GM21423 (cell line): ENCODE measurements around the gene PCDHB12.
"Not testable (repeated sequence)": the region's sequence is repeated elsewhere in the genome, so short reads cannot be mapped to it uniquely, and the experiment has no call there.

Experiments used
- ATAC-seq: cut with Tn5 transposase; IDR thresholded peaks from one replicate; pipeline ENCODE4 v1.9.1; 2021; ENCODE audit warnings: mild to moderate bottlenecking, moderate library complexity; ENCODE audit not compliant: unreplicated experiment

The PCDHB12 gene

DNA sequence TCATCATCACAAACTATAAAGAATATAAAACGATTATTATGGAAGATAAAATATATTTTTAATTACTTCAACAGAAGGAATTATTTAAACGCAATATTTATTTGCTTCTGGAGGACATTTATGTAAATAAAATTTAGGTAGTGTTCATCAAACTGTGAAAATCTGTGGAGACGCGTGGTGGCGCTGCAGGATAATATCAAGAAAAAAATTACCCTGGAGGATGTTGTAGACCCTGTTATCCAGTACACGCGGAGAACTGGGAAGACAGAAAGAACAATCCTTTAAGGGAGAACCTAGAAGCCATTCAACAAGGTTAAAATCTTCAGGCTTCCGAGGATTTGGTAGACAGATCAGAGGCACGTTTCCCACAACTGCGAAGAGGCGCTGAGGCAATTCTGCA is at the start of gene PCDHB12:
PCDHB12 (plus strand) TSS at position 242 of the 400 bp plus-strand sequence. CDS start 189 bp downstream, outside the sequence.
- no peak for ATAC-seq

DNA sequence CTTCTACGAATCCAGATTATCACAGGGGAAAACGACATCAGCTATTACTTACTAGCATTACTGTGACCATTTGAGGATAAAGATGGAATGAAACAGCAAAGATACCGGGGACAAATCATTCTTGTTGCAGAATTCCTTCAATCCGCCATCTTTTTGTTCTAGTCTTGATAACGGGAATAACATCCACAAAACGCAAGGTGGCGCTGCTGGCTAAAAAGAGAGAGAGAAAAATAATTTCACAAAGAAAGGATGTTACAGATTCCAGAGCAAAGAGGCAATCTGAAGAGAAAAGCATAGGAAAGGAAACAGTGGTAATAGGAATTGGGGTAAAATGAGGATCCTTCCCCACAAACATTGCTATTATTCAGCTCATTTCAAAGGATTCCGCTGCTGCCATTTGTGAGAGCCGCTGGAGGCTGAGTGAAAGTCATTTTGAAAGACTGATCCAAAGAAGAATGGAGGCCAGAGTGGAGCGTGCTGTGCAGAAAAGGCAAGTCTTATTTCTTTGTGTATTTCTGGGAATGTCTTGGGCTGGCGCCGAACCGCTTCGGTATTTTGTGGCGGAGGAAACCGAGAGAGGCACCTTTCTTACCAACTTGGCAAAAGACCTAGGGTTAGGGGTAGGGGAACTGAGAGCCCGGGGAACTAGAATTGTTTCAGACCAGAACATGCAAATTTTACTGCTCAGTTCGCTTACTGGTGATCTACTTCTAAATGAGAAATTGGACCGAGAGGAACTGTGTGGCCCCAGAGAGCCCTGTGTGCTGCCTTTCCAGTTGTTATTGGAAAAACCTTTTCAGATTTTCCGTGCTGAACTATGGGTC is 35.9 kb upstream of the PCDHB12 start, which contains the start of gene PCDHB7:
PCDHB7 (plus strand) TSS at position 264 of the 824 bp plus-strand sequence; CDS start at position 456, 192 bp downstream.
- no peak for ATAC-seq

DNA sequence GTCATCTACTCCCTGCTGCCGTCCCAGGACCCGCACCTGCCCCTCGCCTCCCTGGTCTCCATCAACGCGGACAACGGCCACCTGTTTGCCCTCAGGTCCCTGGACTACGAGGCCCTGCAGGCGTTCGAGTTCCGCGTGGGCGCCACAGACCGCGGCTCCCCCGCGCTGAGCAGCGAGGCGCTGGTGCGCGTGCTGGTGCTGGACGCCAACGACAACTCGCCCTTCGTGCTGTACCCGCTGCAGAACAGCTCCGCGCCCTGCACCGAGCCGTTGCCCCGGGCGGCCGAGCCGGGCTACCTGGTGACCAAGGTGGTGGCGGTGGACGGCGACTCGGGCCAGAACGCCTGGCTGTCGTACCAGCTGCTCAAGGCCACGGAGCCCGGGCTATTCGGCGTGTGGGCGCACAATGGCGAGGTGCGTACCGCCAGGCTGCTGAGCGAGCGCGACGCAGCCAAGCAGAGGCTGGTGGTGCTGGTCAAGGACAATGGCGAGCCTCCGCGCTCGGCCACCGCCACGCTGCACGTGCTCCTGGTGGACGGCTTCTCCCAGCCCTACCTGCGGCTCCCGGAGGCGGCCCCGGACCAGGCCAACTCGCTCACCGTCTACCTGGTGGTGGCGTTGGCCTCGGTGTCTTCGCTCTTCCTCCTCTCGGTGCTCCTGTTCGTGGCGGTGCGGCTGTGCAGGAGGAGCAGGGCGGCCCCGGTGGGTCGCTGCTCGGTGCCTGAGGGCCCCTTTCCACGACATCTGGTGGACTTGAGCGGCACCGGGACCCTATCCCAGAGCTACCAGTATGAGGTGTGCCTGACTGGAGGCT is 34.0 kb upstream of the PCDHB12 start:
- not testable (repeated sequence) for ATAC-seq

DNA sequence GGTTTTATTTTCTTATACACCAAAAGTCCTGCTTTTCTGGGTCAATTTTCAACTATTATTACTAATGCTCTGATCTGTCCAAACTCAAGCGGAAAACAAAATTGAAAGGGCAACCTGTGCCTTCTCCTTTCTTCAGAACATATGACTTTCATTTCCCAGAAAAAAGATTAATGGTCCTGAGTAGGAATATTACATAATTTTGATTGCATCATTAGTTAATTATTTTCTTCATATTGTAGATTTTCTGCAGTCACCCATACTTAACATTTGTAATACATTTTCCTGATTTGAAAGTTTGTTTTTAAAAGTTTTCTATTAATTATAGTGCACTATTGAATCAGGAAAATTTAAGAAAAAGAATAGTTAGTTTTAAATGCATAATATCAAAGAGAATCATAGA is 32.6 kb upstream of the PCDHB12 start:
- ATAC-seq = no peak

DNA sequence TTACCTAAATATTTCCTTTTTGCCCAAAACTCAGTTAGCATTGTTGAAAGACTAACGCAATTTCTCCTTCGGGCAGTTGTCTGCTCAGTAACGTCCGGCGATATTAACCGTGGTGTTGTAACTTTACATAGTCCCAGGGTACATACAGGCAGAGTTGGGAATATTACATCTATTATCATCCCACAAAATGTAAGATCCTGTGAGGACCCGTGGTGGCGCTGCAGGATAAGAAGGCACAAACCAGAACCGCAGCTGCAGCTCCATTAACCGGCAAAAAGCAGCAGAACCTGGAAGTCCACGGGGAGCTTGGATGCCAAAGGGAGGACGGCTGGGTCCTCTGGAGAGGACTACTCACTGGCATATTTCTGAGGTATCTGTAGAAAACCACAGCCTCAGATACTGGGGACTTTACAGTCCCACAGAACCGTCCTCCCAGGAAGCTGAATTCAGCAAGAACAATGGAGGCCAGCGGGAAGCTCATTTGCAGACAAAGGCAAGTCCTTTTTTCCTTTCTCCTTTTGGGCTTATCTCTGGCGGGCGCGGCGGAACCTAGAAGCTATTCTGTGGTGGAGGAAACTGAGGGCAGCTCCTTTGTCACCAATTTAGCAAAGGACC is 30.8 kb upstream of the PCDHB12 start, which contains the start of gene PCDHB8:
PCDHB8 (plus strand) TSS at position 214 of the 615 bp plus-strand sequence; CDS start at position 459, 245 bp downstream.
- not testable (repeated sequence) for ATAC-seq

DNA sequence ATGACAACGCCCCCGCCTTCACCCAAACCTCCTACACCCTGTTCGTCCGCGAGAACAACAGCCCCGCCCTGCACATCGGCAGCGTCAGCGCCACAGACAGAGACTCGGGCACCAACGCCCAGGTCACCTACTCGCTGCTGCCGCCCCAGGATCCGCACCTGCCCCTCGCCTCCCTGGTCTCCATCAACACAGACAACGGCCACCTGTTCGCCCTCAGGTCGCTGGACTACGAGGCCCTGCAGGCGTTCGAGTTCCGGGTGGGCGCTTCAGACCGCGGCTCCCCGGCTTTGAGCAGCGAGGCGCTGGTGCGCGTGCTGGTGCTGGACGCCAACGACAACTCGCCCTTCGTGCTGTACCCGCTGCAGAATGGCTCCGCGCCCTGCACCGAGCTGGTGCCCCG is 29.1 kb upstream of the PCDHB12 start:
- not testable (repeated sequence) for ATAC-seq

DNA sequence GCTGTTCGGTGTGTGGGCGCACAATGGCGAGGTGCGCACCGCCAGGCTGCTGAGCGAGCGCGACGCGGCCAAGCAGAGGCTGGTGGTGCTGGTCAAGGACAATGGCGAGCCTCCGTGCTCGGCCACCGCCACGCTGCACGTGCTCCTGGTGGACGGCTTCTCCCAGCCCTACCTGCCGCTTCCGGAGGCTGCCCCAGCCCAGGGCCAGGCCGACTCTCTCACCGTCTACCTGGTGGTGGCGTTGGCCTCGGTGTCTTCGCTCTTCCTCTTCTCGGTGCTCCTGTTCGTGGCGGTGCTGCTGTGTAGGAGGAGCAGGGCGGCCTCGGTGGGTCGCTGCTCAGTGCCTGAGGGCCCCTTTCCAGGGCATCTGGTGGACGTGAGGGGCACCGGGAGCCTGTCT is 28.6 kb upstream of the PCDHB12 start:
- ATAC-seq = not testable (repeated sequence)

DNA sequence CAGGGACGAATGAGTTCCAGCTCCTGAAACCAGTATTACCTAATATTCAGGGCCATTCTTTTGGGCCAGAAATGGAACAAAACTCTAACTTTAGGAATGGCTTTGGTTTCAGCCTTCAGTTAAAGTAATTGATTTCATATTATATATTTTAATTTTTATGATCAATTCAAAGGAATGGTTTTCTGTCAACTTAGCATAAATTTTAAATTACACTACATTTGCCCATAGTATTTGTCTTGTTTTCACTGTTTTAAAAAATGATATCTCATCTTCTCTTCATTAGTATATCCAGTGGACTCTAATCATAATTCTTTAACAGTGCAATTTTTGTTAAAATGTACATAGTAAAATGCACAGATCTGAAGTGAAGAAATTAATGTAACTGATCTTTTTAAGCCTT is 28.2 kb upstream of the PCDHB12 start:
- no peak for ATAC-seq

DNA sequence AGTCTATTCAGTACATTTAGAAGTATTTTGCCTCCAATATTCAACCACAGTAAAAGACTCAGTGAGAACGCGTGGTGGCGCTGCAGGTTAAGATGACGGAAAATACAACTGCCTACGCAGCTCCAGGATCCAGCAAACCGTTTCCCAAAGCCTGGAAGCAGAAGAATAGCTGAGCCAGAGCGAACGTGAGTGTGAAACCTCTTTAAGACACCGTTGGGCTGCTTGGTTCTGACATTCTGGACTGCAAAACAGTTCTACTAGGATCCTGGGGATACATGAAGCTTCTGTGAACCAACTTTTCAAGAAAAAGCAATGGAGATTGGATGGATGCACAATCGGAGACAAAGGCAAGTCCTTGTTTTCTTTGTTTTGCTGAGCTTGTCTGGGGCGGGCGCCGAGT is 26.3 kb upstream of the PCDHB12 start, which contains the start of gene PCDHB16:
PCDHB16 (plus strand) TSS at position 140 of the 400 bp plus-strand sequence; CDS start at position 313, 173 bp downstream.
- ATAC-seq = no peak

DNA sequence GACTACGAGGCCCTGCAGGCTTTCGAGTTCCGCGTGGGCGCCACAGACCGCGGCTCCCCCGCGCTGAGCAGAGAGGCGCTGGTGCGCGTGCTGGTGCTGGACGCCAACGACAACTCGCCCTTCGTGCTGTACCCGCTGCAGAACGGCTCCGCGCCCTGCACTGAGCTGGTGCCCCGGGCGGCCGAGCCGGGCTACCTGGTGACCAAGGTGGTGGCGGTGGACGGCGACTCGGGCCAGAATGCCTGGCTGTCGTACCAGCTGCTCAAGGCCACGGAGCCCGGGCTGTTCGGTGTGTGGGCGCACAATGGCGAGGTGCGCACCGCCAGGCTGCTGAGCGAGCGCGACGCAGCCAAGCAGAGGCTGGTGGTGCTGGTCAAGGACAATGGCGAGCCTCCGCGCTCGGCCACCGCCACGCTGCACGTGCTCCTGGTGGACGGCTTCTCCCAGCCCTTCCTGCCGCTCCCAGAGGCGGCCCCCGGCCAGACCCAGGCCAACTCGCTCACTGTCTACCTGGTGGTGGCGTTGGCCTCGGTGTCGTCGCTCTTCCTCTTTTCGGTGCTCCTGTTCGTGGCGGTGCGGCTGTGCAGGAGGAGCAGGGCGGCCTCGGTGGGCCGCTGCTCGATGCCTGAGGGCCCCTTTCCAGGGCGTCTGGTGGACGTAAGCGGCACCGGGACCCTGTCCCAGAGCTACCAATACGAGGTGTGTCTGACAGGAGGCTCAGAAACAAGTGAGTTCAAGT is 24.2 kb upstream of the PCDHB12 start:
- ATAC-seq = not testable (repeated sequence)

DNA sequence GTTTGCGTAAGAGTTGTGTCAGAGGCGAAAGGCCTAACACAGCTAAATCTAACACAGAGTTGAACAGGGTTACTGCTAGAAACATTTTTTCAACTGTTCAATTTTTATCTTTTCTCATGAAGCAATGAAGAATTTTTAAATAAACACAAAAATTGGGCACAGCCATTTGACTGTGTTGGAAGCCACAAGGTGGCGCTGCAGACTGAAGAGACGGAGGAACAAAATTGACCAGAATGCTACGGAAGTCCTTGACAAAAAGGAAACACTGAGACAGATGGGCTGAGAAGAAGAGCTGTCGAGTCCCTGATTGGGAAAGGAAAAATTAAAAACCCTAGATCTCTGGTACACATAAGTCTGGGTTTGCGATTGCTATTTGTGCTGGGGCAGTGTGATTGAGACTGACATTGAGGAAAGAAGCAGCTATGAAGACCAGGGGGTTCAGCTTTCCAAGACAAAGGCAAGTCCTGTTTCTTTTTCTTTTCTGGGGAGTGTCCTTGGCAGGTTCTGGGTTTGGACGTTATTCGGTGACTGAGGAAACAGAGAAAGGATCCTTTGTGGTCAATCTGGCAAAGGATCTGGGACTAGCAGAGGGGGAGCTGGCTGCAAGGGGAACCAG is 21.5 kb upstream of the PCDHB12 start, which contains the start of gene PCDHB9:
PCDHB9 (plus strand) TSS at position 265 of the 616 bp plus-strand sequence; CDS start at position 423, 158 bp downstream.
- ATAC-seq = no peak

DNA sequence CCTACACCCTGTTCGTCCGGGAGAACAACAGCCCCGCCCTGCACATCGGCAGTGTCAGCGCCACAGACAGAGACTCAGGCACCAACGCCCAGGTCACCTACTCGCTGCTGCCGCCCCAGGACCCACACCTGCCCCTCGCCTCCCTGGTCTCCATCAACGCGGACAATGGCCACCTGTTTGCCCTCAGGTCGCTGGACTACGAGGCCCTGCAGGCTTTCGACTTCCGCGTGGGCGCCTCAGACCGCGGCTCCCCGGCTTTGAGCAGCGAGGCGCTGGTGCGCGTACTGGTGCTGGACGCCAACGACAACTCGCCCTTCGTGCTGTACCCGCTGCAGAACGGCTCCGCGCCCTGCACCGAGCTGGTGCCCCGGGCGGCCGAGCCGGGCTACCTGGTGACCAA is 19.8 kb upstream of the PCDHB12 start:
- ATAC-seq = not testable (repeated sequence)

DNA sequence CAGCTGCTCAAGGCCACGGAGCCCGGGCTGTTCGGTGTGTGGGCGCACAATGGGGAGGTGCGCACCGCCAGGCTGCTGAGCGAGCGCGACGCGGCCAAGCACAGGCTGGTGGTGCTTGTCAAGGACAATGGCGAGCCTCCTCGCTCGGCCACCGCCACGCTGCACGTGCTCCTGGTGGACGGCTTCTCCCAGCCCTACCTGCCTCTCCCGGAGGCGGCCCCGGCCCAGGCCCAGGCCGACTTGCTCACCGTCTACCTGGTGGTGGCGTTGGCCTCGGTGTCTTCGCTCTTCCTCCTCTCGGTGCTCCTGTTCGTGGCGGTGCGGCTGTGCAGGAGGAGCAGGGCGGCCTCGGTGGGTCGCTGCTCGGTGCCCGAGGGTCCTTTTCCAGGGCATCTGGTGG is 19.4 kb upstream of the PCDHB12 start:
- not testable (repeated sequence) for ATAC-seq

DNA sequence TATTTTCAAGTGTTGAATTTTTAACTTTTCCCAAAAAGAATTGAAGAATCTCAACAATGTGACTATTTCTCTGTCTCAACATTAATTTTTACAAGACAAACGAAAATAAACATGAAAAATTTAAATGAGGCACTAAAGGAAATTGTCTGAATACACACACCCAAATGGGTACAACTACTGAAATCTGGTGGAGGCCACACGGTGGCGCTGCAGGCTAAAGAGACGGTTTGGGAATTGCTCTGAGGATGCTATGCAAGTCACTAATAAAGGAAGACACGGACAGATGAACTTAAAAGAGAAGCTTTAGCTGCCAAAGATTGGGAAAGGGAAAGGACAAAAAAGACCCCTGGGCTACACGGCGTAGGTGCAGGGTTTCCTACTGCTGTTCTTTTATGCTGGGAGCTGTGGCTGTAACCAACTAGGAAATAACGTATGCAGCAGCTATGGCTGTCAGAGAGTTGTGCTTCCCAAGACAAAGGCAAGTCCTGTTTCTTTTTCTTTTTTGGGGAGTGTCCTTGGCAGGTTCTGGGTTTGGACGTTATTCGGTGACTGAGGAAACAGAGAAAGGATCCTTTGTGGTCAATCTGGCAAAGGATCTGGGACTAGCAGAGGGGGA is 16.3 kb upstream of the PCDHB12 start, which contains the start of gene PCDHB10:
PCDHB10 (plus strand) TSS at position 244 of the 616 bp plus-strand sequence; CDS start at position 444, 200 bp downstream.
- no peak for ATAC-seq

DNA sequence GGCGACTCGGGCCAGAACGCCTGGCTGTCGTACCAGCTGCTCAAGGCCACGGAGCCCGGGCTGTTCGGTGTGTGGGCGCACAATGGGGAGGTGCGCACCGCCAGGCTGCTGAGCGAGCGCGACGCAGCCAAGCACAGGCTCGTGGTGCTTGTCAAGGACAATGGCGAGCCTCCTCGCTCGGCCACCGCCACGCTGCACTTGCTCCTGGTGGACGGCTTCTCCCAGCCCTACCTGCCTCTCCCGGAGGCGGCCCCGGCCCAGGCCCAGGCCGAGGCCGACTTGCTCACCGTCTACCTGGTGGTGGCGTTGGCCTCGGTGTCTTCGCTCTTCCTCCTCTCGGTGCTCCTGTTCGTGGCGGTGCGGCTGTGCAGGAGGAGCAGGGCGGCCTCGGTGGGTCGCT is 14.2 kb upstream of the PCDHB12 start:
- ATAC-seq = not testable (repeated sequence)

DNA sequence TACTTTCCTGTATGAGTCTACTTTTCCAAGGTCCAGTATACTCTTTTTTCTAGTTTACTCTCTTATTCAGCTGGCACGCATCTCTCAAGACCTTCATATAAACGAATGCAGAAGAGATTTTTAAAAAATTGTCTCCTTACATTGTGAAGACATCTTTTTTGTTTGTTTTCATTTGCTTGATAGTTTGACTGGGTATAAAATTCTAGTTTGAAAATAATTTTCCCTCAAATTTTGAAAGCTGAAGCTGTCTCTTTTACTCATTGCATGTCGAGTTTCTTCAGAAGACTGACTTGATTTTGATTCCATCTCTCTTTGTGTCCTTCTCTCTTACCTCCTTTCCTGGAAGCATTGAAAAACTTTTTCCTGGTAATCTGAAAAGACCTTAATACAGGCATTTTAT is 12.2 kb upstream of the PCDHB12 start:
- no peak for ATAC-seq

DNA sequence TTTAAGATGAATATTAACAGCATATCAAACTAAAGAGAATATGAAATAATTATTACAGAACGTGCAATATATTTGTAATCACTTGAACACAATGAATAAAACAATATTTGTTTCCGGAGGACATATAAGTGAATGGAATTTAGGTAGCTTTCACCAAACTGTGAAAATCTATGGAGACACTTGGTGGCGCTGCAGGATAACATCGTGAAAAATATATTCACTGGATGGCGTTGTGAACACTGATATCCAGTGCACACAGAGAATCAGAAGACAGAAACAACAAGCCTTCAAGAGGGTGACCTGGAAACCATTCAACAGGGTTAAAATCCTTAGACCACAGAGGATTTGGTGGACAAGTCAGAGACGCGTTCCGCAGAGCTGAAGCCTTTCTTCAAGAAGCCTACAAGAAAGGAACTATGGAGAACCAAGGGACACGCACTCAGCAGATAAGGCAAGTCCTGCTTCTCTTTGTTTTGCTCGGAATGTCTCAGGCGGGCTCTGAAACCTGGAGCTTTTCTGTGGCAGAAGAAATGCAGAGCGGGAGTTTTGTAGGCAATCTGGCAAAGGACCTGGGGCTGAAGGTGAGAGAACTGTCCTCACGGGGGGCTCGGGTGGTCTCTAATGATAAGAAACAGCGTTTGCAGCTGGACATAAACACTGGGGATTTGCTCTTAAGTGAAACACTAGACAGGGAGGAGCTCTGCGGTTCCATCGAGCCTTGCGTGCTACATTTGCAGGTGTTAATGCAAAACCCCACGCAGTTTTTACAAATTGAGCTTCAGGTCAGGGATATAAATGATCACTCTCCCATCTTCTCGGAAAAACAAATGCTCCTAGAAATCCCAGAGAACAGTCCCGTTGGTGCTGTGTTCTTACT is 8.9 kb upstream of the PCDHB12 start, which contains the start of gene PCDHB11:
PCDHB11 (plus strand) TSS at position 269 of the 877 bp plus-strand sequence; CDS start at position 417, 148 bp downstream.
- no peak for ATAC-seq

DNA sequence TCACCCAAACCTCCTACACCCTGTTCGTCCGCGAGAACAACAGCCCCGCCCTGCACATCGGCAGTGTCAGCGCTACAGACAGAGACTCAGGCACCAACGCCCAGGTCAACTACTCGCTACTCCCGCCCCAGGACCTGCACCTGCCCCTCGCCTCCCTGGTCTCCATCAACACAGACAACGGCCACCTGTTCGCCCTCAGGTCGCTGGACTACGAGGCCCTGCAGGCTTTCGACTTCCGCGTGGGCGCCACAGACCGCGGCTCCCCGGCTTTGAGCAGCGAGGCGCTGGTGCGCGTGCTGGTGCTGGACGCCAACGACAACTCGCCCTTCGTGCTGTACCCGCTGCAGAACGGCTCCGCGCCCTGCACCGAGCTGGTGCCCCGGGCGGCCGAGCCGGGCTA is 7.4 kb upstream of the PCDHB12 start:
- ATAC-seq = not testable (repeated sequence)
